Loucy (cell line): ENCODE results near the gene IL15RA.

Experiments used
- H2AFZ ChIP-seq: fragments of 200-600 bp; sonication (generic); 2 replicates; pipeline ENCODE4 v1.6.0; 2016; ENCODE audit warnings: antibody characterized with exemption, mild to moderate bottlenecking, low read length, moderate library complexity
- H3F3A ChIP-seq: fragments of 200-600 bp; 2 replicates; pipeline ENCODE4 v1.6.0; 2016; ENCODE audit warnings: antibody characterized with exemption, low read depth, mild to moderate bottlenecking
- H3K27me3 ChIP-seq: fragments of 200-600 bp; sonication (generic); 2 replicates; pipeline ENCODE4 v1.6.1; 2014; ENCODE audit warnings: low read length, mild to moderate bottlenecking; ENCODE audit not compliant: insufficient read depth, poor library complexity, severe bottlenecking
- H3K36me3 ChIP-seq: fragments of 200-600 bp; sonication (generic); 2 replicates; pipeline ENCODE4 v1.6.1; 2016; ENCODE audit warnings: low read length; ENCODE audit not compliant: insufficient read depth
- H3K4me1 ChIP-seq: fragments of 200-600 bp; sonication (generic); 2 replicates; pipeline ENCODE4 v1.5.1; 2014; ENCODE audit warnings: low read length, mild to moderate bottlenecking; ENCODE audit not compliant: insufficient read depth, poor library complexity, severe bottlenecking
- H3K4me2 ChIP-seq: fragments of 200-600 bp; sonication (generic); 2 replicates; pipeline ENCODE4 v1.6.0; 2014; ENCODE audit warnings: antibody characterized with exemption, low read length, low read depth, mild to moderate bottlenecking; ENCODE audit not compliant: poor library complexity, severe bottlenecking
- H3K4me3 ChIP-seq: fragments of 200-600 bp; sonication (generic); 2 replicates; pipeline ENCODE4 v1.5.1; 2014; ENCODE audit warnings: low read length, mild to moderate bottlenecking, mixed read lengths; ENCODE audit not compliant: poor library complexity, severe bottlenecking
- H3K79me2 ChIP-seq: fragments of 200-600 bp; sonication (generic); 2 replicates; pipeline ENCODE4 v1.6.1; 2014; ENCODE audit warnings: low read length; ENCODE audit not compliant: insufficient read depth
- H3K9ac ChIP-seq: fragments of 200-600 bp; sonication (generic); 2 replicates; pipeline ENCODE4 v1.6.0; 2014; ENCODE audit warnings: mild to moderate bottlenecking, low read depth, low read length, moderate library complexity; ENCODE audit not compliant: poor library complexity, severe bottlenecking
- H3K9me2 ChIP-seq: fragments of 200-600 bp; sonication (generic); replicated peaks from 2 replicates; pipeline ENCODE4 v1.6.1; 2016; ENCODE audit warnings: low read depth, low read length, mixed read lengths
- H3K9me3 ChIP-seq: fragments of 200-600 bp; sonication (generic); 2 replicates; pipeline ENCODE4 v1.6.1; 2014; ENCODE audit warnings: mild to moderate bottlenecking, antibody characterized with exemption, low read length, low read depth; ENCODE audit not compliant: insufficient read depth
- H4K20me1 ChIP-seq: fragments of 200-600 bp; sonication (generic); 2 replicates; pipeline ENCODE4 v1.6.0; 2014; ENCODE audit warnings: antibody characterized with exemption, low read length, mild to moderate bottlenecking; ENCODE audit not compliant: insufficient read depth, poor library complexity, severe bottlenecking
- EZH2phosphoT487 ChIP-seq: fragments of 200-600 bp; IDR thresholded peaks from 2 replicates; pipeline ENCODE4 v1.6.1; 2018; ENCODE audit warnings: antibody characterized with exemption, mild to moderate bottlenecking, moderate library complexity, borderline replicate concordance
- TF ChIP-seq, protein P1 (sequence below): fragments of 200-600 bp; sonication (generic); conservative IDR thresholded peaks from 2 replicates; pipeline ENCODE4 v1.5.1; 2014; ENCODE audit warnings: mild to moderate bottlenecking, antibody characterized with exemption, low read length

IL15RA gene

DNA sequence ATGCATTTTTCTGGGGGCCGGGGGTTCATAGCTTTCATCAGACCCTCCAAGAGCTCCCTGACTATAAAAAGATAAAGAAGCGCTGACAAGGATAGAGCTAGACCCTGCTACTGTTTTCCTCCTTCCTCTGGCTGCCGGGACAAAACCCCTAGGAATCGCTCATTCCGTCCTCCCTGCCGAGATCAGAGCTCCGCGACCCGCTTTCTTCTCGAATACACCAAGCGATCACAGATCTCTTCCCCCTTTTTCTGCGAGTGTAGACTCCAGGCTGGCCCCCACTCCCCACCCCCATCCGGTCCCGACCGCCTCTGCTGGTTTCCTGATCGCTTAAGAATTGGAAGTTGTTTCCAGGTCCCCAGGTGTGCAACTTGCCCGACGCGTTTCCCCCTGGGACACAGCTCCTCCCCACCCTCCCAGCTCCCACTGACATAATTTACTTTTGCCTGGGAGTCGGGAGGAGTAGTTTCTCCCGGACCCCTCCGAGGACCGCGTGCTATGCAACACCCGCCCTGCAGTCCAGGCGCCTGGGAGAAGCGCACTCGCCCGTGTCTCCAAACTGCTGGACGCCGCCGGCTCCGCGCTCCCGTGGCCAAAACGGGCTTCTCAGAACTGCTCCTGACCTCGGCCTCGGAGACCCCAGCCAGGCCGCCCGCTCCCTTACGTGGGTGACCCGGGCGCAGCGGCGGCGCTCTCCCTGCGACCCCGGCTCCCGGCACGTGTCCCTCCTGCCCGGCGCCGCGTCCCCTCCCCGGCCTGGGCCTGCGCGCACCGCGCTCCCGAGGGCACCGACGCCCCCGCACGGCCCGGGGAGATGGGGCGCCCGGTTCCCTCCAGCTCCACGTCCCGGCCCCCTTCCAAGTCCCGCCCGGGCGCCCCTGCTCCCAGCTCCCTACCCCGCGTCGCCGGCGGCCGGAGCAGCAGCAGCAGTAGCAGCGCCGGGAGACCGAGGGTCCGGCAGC is 552 bp downstream of the IL15RA start:
- H2AFZ ChIP-seq = peak overlapping the region; percentile 98

DNA sequence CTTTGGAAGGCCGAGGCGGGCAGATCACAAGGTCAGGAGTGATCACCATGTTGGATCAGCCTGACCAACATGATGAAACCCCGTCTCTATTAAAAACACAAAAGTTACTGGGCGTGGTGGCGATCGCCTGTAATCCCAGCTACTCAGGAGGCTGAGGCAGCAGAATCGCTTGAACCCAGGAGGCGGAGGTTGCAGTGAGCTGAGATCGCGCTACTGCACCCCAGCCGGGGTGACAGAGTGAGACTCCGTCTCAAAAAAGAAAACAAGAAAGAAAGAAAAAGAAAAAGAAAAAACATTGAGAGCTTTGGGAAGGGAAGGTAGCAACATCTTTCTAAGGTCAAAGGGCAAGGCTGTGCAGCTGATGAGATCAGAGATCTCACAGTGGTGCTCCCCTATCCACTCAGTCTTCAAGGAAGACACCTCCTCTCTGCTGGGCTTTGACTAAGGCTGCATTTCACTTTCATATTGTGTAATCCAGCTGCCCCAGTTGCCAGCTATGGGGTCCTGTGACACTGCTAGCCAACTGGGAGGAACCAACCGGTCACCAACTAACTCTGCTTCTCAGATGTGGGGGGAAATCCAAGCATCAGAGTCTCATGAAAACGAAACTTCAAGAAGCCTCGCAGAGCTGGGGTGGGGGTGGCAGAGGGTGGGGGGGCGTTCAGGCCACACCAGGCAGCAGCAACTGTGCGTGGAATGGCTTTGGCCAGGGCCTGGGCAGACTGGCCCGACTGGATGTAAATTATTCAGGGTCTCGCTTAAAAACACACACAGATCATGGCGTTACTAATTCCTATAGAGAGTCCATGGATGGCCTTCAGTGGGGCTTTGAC is 1.5 kb downstream of the IL15RA start:
- H3K9me2 ChIP-seq = no peaks in the 10 kb centered on the region
- no peaks in the 10 kb centered on the region for H3K79me2 ChIP-seq
- H3K4me1 ChIP-seq = peaks cover 14% of the 10 kb centered on the region
- TF ChIP-seq EZH2phosphoT487 = no peak
- TF ChIP-seq, protein P1, sequence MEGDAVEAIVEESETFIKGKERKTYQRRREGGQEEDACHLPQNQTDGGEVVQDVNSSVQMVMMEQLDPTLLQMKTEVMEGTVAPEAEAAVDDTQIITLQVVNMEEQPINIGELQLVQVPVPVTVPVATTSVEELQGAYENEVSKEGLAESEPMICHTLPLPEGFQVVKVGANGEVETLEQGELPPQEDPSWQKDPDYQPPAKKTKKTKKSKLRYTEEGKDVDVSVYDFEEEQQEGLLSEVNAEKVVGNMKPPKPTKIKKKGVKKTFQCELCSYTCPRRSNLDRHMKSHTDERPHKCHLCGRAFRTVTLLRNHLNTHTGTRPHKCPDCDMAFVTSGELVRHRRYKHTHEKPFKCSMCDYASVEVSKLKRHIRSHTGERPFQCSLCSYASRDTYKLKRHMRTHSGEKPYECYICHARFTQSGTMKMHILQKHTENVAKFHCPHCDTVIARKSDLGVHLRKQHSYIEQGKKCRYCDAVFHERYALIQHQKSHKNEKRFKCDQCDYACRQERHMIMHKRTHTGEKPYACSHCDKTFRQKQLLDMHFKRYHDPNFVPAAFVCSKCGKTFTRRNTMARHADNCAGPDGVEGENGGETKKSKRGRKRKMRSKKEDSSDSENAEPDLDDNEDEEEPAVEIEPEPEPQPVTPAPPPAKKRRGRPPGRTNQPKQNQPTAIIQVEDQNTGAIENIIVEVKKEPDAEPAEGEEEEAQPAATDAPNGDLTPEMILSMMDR = no peak
- H2AFZ ChIP-seq = peak overlapping the region; percentile 98
- no peaks in the 10 kb centered on the region for H3K27me3 ChIP-seq
- peak overlapping the region; percentile 82 for H3K4me2 ChIP-seq
- no peaks in the 10 kb centered on the region for H3K36me3 ChIP-seq
- H4K20me1 ChIP-seq = no peaks in the 10 kb centered on the region
- no peaks in the 10 kb centered on the region for H3F3A ChIP-seq
- H3K4me3 ChIP-seq = peak overlapping the region; percentile 97
- peak overlapping the region; percentile 68 for H3K9ac ChIP-seq
- no peaks in the 10 kb centered on the region for H3K9me3 ChIP-seq

More for the DNA sequence above, 552 bp downstream of the IL15RA start:
- Histone ChIP-seq H3K9me2 (no peaks in the 10 kb centered on the region), H3K4me1 (peaks cover 14% of the 10 kb centered on the region), H3K9ac (peak overlapping the region; percentile 68), H3K4me2 (peak overlapping the region; percentile 82), H3K9me3 (no peaks in the 10 kb centered on the region), H3K4me3 (peak overlapping the region; percentile 97), H3K27me3 (no peaks in the 10 kb centered on the region), H3F3A (no peaks in the 10 kb centered on the region), H3K79me2 (no peaks in the 10 kb centered on the region), H3K36me3 (no peaks in the 10 kb centered on the region), H4K20me1 (no peaks in the 10 kb centered on the region)
- TF ChIP-seq, protein P1 = no peak
- TF ChIP-seq EZH2phosphoT487 = no peak

DNA sequence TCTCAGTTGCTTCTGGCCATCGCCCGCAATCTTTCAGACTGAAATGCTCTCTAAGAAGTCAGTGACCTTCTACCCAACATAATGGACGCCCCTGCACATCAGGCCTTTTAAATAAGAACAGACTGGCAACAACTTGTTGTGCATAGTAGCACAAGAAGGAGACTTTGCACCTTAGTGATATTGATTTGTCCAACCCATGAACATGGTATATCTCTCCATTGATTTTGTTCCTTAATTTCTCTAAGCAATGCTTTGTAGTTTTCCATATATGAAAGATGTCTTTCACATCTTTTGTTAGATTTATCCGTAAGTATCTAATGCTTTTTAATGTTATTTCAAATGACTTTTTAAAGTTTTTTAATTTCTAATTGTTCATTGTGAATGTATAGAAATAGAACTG is 4.3 kb downstream of the IL15RA start:
- no peaks in the 10 kb centered on the region for H3K9me2 ChIP-seq
- H3K9ac ChIP-seq = no peak overlapping the region
- H3K79me2 ChIP-seq = no peaks in the 10 kb centered on the region
- TF ChIP-seq EZH2phosphoT487 = no peak
- TF ChIP-seq, protein P1 = no peak
- H3K4me2 ChIP-seq = no peak overlapping the region
- no peaks in the 10 kb centered on the region for H3K9me3 ChIP-seq
- no peaks in the 10 kb centered on the region for H3K36me3 ChIP-seq
- H4K20me1 ChIP-seq = no peaks in the 10 kb centered on the region
- no peak overlapping the region for H2AFZ ChIP-seq
- no peaks in the 10 kb centered on the region for H3F3A ChIP-seq
- H3K4me3 ChIP-seq = no peak overlapping the region
- H3K4me1 ChIP-seq = peaks cover 11% of the 10 kb centered on the region
- H3K27me3 ChIP-seq = no peaks in the 10 kb centered on the region
